HFFc6 (cell line): ENCODE results near the gene EBF3. TPM values are rescaled to one million over a fixed set of nuclear protein-coding genes. Genes with fewer than 3 reads are reported as not detected.

Experiments used
- DNase-seq: peaks from one replicate; pipeline ENCODE4 v3.0.0-alpha.2; 2018
- H3K27ac Mint-ChIP-seq: 2 replicates; pipeline ENCODE4 v1.8.0; 2020; ENCODE audit warnings: mild to moderate bottlenecking, mixed read lengths
- H3K27me3 Mint-ChIP-seq: 2 replicates; pipeline ENCODE4 v1.8.0; 2021; ENCODE audit warnings: mild to moderate bottlenecking, moderate library complexity, mixed read lengths; ENCODE audit not compliant: insufficient read depth
- H3K36me3 Mint-ChIP-seq: 2 replicates; pipeline ENCODE4 v1.8.0; 2021; ENCODE audit warnings: low read depth, mixed read lengths
- H3K4me1 Mint-ChIP-seq: 2 replicates; pipeline ENCODE4 v1.8.0; 2020; ENCODE audit warnings: low read depth, mixed read lengths
- H3K4me3 Mint-ChIP-seq: 2 replicates; pipeline ENCODE4 v1.8.0; 2020; ENCODE audit warnings: mild to moderate bottlenecking, moderate library complexity, mixed read lengths
- H3K9me3 Mint-ChIP-seq: 2 replicates; pipeline ENCODE4 v1.8.0; 2020; ENCODE audit warnings: mild to moderate bottlenecking, mixed read lengths
- total RNA-seq, 6 experiments: library from RNA; stranded (reverse); fragmentation: NEBNext Ultra II Directional; extraction: Animal tissue kit (Norgen Biotek cat#: 25700); gene quantifications; 2 replicates in 1 of 6; 3 replicates in 5 of 6; pipeline ENCODE4 v1.2.3, GENCODE V29; 2021
- TF ChIP-seq, protein P1 (sequence below): fragments of 200-600 bp; sonication (generic); IDR thresholded peaks from 2 replicates; pipeline ENCODE4 v1.5.0; 2021; ENCODE audit warnings: antibody characterized with exemption, mild to moderate bottlenecking

EBF3 gene
- total RNA-seq, 6 experiments from 2014 or later = 0.14 to 0.39 (median 0.21) TPM; not detected in 2

DNA sequence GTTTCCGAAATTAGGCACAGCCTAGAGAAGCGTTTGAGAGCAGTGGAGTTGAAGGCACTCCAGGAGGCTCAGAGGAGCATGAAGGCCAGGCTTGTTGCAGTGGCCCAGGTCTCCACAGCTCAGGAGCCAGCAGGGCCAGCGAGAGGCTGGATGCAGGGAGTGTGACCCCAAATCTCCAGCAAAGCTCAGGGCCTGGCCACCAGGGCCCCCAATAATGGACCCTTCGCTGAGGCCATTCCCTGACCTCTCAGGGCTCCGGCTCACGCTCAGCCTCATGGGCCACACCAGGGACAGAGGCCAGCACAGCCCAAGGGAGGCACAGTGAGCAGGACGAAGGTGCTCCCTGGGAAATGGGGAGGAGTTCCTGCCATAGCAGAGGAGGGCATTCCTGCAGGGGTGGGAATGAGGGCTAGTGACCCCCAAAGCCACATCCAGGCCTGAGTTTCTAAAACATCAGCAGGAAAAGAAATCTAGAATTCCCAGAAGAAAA is 47.5 kb downstream of the EBF3 start:
- Mint-ChIP-seq H3K4me1 (no peaks in the 10 kb centered on the region), H3K36me3 (no peaks in the 10 kb centered on the region), H3K27ac (no peak overlapping the region), H3K27me3 (peaks cover 6% of the 10 kb centered on the region), H3K4me3 (no peak overlapping the region), H3K9me3 (peaks cover 20% of the 10 kb centered on the region; the same call in 1 of the 2 replicates)
- DNase-seq = no peak
- TF ChIP-seq, protein P1, sequence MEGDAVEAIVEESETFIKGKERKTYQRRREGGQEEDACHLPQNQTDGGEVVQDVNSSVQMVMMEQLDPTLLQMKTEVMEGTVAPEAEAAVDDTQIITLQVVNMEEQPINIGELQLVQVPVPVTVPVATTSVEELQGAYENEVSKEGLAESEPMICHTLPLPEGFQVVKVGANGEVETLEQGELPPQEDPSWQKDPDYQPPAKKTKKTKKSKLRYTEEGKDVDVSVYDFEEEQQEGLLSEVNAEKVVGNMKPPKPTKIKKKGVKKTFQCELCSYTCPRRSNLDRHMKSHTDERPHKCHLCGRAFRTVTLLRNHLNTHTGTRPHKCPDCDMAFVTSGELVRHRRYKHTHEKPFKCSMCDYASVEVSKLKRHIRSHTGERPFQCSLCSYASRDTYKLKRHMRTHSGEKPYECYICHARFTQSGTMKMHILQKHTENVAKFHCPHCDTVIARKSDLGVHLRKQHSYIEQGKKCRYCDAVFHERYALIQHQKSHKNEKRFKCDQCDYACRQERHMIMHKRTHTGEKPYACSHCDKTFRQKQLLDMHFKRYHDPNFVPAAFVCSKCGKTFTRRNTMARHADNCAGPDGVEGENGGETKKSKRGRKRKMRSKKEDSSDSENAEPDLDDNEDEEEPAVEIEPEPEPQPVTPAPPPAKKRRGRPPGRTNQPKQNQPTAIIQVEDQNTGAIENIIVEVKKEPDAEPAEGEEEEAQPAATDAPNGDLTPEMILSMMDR = no peak

DNA sequence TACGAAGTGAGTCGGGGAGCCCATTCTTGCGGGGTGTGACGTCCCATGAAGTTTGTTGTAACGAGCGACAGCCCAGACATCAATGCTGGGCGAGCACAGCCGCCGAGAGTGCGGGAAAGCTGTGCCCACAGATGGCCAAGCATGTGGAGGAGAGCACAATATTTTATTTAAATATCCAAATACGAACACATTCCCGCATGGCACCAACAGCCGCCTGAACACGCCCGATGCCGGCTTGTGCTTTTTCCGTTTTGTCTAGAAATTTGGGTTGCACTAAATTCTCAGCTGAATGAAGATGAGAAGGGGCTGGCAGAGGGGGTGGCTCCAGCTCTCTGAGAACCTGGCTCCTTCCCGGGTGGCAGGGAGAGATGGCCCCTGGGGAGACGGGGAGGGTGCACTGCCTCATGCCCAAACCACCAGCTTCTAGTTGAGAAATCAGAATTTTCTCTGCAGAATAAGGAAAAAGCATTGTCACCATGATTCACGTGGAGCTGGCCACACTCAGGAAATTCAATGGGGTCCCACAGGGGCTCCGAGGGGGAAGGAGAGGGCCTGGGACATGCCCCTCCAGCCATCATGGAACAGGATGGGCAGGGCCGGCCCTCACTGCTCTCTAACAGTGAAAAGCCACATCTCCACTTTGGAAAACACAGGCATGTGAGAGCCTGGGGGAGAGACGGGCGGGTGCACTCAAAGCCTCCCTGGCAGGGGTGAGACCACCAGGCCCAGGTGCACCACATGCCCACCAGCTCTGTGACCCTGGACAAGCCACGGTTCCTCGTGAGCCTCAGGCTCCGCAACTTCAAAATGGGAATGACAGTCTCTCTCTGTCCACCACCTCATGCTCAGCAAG is 48.3 kb downstream of the EBF3 start:
- H3K36me3 Mint-ChIP-seq = no peaks in the 10 kb centered on the region
- H3K27me3 Mint-ChIP-seq = peaks cover 6% of the 10 kb centered on the region

DNA sequence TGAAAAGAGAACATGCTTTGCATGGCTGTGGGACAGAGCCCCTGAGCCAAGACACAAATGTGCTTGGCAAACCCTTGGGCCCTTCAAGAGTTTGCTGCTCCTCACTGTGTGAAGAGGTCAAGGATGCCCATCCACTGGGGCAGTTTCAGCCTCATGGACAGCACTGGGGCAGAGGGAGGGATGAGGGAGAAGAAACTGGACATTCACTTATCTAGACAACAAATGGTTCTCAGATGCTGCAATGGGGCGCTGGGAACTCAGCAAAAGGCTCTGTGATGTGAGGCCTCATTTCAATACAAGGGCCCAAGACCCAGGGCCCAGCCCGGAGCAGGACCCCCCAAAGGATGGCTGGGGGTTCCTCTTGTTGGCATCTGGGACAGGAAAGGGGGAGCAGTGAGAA is 49.1 kb downstream of the EBF3 start:
- TF ChIP-seq, protein P1 = no peak
- DNase-seq = no peak
- Mint-ChIP-seq H3K27ac (no peak overlapping the region), H3K4me1 (no peaks in the 10 kb centered on the region), H3K9me3 (peaks cover 12% of the 10 kb centered on the region; the same call in 1 of the 2 replicates), H3K27me3 (peaks cover 6% of the 10 kb centered on the region; the same call in 1 of the 2 replicates), H3K36me3 (no peaks in the 10 kb centered on the region), H3K4me3 (no peak overlapping the region)

More for the DNA sequence above, 48.3 kb downstream of the EBF3 start:
- H3K4me3 Mint-ChIP-seq = no peak overlapping the region
- no peaks in the 10 kb centered on the region for H3K4me1 Mint-ChIP-seq
- DNase-seq = no peak
- peaks cover 18% of the 10 kb centered on the region; the same call in 1 of the 2 replicates for H3K9me3 Mint-ChIP-seq
- H3K27ac Mint-ChIP-seq = no peak overlapping the region
- TF ChIP-seq, protein P1 = no peak

DNA sequence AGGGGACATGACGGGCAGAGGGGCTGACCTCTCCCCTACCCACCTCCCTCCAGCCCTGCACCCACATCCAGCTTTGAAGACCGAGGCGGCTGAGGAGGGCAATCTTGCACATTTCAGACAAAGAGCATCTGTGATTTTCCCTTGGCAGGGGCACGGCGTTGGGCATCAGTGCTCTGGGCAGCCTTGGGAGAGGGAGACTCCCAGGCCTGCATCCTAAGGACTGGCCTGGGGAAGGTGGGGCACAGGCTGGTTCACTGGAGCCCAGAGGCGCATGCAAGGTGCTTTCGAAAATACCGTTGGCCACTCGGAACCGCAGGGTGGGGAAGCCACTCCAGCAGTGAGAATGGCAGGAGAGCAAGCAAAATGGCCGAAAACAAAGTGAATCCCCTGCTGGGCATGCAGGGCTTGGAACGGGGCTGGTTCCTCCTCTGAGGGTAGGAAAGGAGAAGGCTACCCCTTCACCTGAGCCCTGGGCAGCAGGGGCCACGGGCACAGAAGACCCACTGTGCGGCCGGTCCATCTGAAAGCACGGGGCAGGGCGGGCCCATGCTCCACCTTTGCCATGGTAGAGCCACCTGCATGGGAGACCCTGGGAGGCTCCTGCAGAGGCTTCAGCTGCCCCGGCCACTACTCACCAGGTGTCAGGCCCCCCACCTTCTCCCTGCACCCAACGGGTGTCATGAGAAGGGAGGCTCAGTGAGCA is 49.8 kb downstream of the EBF3 start:
- H3K36me3 Mint-ChIP-seq = no peaks in the 10 kb centered on the region
- no peak for DNase-seq
- H3K27ac Mint-ChIP-seq = no peak overlapping the region
- no peaks in the 10 kb centered on the region for H3K4me1 Mint-ChIP-seq
- H3K9me3 Mint-ChIP-seq = peaks cover 12% of the 10 kb centered on the region; the same call in 1 of the 2 replicates
- peaks cover 6% of the 10 kb centered on the region; the same call in 1 of the 2 replicates for H3K27me3 Mint-ChIP-seq
- TF ChIP-seq, protein P1 = no peak
- no peak overlapping the region for H3K4me3 Mint-ChIP-seq

DNA sequence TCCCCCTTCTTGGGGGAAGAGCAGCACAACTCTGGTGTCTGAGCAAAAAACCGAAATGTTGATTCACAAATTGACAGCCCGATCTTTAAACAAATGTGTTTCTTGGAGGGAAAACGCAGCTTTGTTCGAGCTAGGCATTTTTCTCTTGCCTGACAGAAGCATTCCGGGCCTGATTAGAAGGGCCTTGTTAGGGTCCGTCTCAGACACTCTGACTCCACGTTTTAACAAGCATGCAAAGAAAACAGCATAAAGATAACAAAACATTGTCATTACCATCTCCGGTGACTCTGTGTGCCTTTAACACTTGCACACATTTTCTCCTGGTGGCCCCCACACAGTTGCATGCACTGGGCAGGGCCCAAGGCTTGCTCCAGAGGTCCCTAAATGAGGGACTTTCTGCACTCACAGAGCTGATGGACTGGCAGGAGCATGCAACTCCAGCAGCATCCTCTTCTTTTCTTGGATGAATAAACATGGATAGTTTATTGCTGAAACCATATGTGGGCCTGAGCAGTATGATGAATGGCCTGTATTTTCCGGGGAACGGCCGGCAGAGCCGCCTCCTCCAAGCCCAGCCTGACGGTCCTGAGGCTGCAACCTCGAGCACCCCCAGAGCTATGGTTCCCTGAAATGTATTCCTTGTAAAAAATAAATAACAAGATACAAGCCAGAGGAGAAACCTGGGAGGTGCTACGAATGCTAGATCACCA is 50.9 kb downstream of the EBF3 start:
- Mint-ChIP-seq H3K27me3 (peaks cover 6% of the 10 kb centered on the region; the same call in 1 of the 2 replicates), H3K36me3 (no peaks in the 10 kb centered on the region), H3K27ac (no peak overlapping the region)

More for the DNA sequence above, 50.9 kb downstream of the EBF3 start:
- DNase-seq = no peak
- H3K4me1 Mint-ChIP-seq = no peaks in the 10 kb centered on the region
- TF ChIP-seq, protein P1 = no peak
- no peak overlapping the region for H3K4me3 Mint-ChIP-seq
- H3K9me3 Mint-ChIP-seq = peaks cover 12% of the 10 kb centered on the region; the same call in 1 of the 2 replicates
